Urinary bladder (tissue), 4 donors: Measurements from ENCODE around the gene RAB14. TPM values are rescaled to one million over a fixed set of nuclear protein-coding genes. Genes with fewer than 3 reads are reported as not detected.

Source experiments
- DNase-seq: peaks from one replicate; pipeline ENCODE4 v3.0.0-alpha.2; 2015; ENCODE audit errors: extremely low spot score
- H3K27ac ChIP-seq: one replicate; pipeline ENCODE4 v1.5.1; 2013; ENCODE audit warnings: low read depth, mild to moderate bottlenecking, moderate library complexity
- H3K36me3 ChIP-seq: one replicate; pipeline ENCODE4 v1.6.1; 2013; ENCODE audit warnings: mild to moderate bottlenecking, moderate library complexity; ENCODE audit not compliant: insufficient read depth
- H3K4me1 ChIP-seq: one replicate; pipeline ENCODE4 v1.6.1; 2013; ENCODE audit warnings: mild to moderate bottlenecking, moderate library complexity; ENCODE audit not compliant: insufficient read depth
- H3K4me3 ChIP-seq: one replicate; pipeline ENCODE4 v1.5.1; 2013; ENCODE audit warnings: low read depth, low read length
- WGBS: extraction: QIAGEN DNeasy Blood & Tissue Kit; methylation state at CpG from one replicate; pipeline ENCODE4 v1.1.7; 2013; 5-methylcytosine and 5-hydroxymethylcytosine counted together
- polyA plus RNA-seq: library from polyadenylated mRNA; stranded (reverse); fragments of 200-250 nt; gene quantifications from one replicate; pipeline ENCODE4 v1.2.3, GENCODE V29; 2013
- total RNA-seq: library from RNA; depleted of rRNA; stranded (reverse); fragments of >200 nt; gene quantifications from one replicate; pipeline ENCODE4 v1.2.3, GENCODE V29; 2014
- donor health status: healthy with polysubstance abuse.
- donor health status: healthy.

Gene RAB14
- total and polyA plus RNA-seq, 2 donors = 37.0 to 57.4 TPM

DNA sequence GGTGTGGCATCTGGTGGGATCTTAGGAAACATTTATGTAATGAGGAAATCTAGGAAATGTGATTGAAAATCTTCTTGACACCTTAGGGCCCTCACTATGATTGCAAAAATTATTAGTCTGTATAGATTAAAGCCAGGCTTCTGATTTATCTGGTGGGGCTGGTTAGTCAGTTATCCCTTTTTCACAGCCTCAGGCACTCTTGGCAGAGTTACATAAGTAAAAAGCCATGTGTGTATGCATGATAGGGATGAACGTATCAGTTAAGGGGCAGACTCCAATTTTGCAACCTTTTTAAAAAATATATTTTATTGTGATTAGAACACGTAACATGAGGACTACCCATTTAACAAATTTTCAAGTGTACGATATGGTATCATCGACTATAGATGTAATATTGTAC is 30.6 kb upstream of the RAB14 start:
- H3K36me3 ChIP-seq = no peaks in the 10 kb centered on the region
- no peaks in the 10 kb centered on the region for H3K4me1 ChIP-seq
- DNase-seq = no peak
- H3K27ac ChIP-seq = no peak overlapping the region
- 96% methylated on average over 4 of the region's 4 CpGs for WGBS
- no peak overlapping the region for H3K4me3 ChIP-seq

GRCh38 chr9:121230256-121230655 is 28.6 kb upstream of the RAB14 start:
- Histone ChIP-seq H3K4me3 (no peak overlapping the region), H3K4me1 (no peaks in the 10 kb centered on the region), H3K36me3 (no peaks in the 10 kb centered on the region), H3K27ac (no peak overlapping the region)
- no peak for DNase-seq
- WGBS = 85% methylated on average over 5 of the region's 5 CpGs

GRCh38 chr9:121227862-121228261 is 26.2 kb upstream of the RAB14 start:
- whole genome bisulfite sequencing = 67% methylated on average over 4 of the region's 4 CpGs
- Histone ChIP-seq H3K4me1 (no peaks in the 10 kb centered on the region), H3K27ac (no peak overlapping the region), H3K36me3 (no peaks in the 10 kb centered on the region), H3K4me3 (no peak overlapping the region)
- DNase-seq = no peak

- 73% methylated on average over 2 of the region's 2 CpGs for WGBS
- no peaks in the 10 kb centered on the region for H3K4me1 ChIP-seq
- no peak for DNase-seq
- no peak overlapping the region for H3K4me3 ChIP-seq
- H3K27ac ChIP-seq = no peak overlapping the region
- no peaks in the 10 kb centered on the region for H3K36me3 ChIP-seq
These were observed 24.5 kb upstream of the RAB14 start for GRCh38 chr9:121226175-121226574.

DNA sequence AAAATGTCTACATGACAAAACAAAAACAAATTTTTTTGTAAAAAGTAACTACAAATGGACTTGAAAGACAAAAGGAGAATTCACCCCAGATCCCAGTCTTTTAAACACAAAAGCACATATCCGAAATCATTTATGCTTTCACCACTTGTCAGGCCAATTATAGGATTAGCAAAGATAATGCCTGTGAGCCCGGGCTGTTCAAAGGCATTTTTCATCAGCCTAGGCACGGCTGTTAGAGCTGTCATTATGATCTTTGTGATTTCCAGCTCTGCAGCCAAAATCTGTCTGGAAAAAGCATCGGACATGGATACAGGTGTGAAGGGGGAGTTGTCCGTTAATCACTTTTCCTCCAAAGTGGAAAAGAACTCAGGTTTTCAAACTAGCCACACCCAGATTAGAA is 23.6 kb upstream of the RAB14 start:
- WGBS = 69% methylated on average over 5 of the region's 5 CpGs
- DNase-seq = no peak
- Histone ChIP-seq H3K36me3 (no peaks in the 10 kb centered on the region), H3K4me3 (no peak overlapping the region), H3K27ac (no peak overlapping the region), H3K4me1 (no peaks in the 10 kb centered on the region)

DNA sequence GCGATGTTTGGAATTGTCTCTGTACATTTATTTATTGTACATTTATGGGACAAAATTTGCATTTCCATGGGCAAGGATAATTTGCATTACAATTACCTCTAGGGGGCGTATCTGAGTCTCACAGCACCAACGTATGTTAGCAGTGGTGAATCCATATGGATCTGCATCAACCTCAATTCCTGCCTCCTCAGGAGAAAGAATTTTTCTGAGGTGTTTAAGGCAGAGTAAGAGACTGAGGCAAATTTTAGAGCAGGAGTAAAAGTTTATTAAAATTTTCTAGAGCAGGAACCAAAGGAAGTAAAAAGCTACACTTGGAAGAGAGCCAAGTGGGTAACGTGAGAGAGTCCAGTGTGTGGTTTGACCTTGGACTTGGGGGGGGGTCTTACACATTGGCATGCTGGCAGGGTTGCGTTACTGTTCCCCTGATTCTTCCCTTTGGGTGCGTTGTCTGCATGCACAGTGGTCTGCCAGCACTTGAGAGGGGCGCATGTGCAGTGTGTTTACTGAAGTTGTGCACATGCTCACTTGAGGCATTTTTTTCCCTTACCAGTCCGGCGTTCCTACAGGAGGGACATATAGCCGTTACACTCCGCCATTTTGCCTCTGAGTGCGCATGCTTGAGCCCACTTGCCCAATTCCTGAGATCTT is 21.0 kb upstream of the RAB14 start:
- Histone ChIP-seq H3K27ac (no peak overlapping the region), H3K4me3 (no peak overlapping the region), H3K36me3 (no peaks in the 10 kb centered on the region), H3K4me1 (no peaks in the 10 kb centered on the region)
- WGBS = 66% methylated on average over 12 of the region's 12 CpGs
- no peak for DNase-seq

DNA sequence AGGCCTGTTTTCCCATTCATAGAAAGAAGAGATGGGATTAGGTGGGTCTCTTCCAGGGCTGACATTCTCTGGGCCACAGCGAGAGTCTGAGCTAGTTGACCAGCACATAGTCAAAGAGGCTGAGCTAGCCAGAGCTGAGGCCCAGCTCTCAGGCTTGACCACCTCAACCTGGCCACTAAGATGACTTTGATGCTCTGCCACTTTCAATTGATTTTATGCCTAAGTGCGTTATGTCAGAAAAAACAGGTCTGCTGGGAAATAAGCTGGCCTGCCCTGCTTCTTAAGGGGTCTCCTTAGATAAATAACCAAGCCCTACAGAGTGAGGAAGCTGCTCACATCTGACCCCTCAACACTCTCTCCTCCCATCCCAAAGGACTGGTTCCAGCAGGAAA is 20.0 kb upstream of the RAB14 start:
- no peaks in the 10 kb centered on the region for H3K36me3 ChIP-seq
- no peaks in the 10 kb centered on the region for H3K4me1 ChIP-seq
- no peak overlapping the region for H3K27ac ChIP-seq
- 96% methylated on average over 2 of the region's 2 CpGs for WGBS
- no peak for DNase-seq
- no peak overlapping the region for H3K4me3 ChIP-seq

GRCh38 chr9:121220996-121221663 is 19.5 kb upstream of the RAB14 start:
- H3K36me3 ChIP-seq = no peaks in the 10 kb centered on the region
- WGBS = 73% methylated on average over 13 of the region's 13 CpGs
- no peak overlapping the region for H3K27ac ChIP-seq
- no peak for DNase-seq
- H3K4me1 ChIP-seq = no peaks in the 10 kb centered on the region
- no peak overlapping the region for H3K4me3 ChIP-seq

DNA sequence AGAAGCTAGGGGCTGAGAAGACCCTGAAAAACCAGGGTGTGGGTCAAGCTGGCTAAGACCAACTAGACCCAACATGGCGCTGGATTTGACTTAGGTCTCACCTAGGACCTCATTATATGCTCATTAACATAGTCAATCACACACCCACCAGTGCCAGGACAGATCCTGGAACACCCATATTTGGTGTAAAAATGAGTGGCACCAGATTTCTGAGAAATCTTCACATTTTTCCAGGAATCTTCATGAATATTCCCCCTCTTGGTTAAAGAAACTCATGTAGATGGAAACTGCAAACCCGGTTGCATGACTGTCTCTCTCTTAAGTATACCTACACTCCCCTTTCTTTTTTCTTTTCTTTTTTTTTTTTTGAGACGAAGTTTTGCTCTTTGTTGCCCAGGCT is 17.9 kb upstream of the RAB14 start:
- H3K27ac ChIP-seq = no peak overlapping the region
- H3K4me1 ChIP-seq = no peaks in the 10 kb centered on the region
- H3K36me3 ChIP-seq = no peaks in the 10 kb centered on the region
- WGBS = 95% methylated on average over 3 of the region's 3 CpGs
- no peak for DNase-seq
- H3K4me3 ChIP-seq = no peak overlapping the region

- H3K27ac ChIP-seq = no peak overlapping the region
- no peaks in the 10 kb centered on the region for H3K4me1 ChIP-seq
- no peak for DNase-seq
- WGBS = 96% methylated on average over 8 of the region's 8 CpGs
- no peaks in the 10 kb centered on the region for H3K36me3 ChIP-seq
- H3K4me3 ChIP-seq = no peak overlapping the region
These were observed 16.8 kb upstream of the RAB14 start for GRCh38 chr9:121218357-121219027.

- Histone ChIP-seq H3K4me1 (no peaks in the 10 kb centered on the region), H3K4me3 (no peak overlapping the region), H3K27ac (no peak overlapping the region), H3K36me3 (no peaks in the 10 kb centered on the region)
- no peak for DNase-seq
- WGBS = 96% methylated on average over 4 of the region's 4 CpGs
These were observed 16.1 kb upstream of the RAB14 start for GRCh38 chr9:121217609-121218292.

- Histone ChIP-seq H3K27ac (no peak overlapping the region), H3K36me3 (no peaks in the 10 kb centered on the region), H3K4me3 (no peak overlapping the region), H3K4me1 (no peaks in the 10 kb centered on the region)
- no peak for DNase-seq
- WGBS = 91% methylated on average over 3 of the region's 3 CpGs
These were observed 14.7 kb upstream of the RAB14 start for GRCh38 chr9:121216271-121216805.

- H3K4me3 ChIP-seq = no peak overlapping the region
- DNase-seq = no peak
- H3K4me1 ChIP-seq = no peaks in the 10 kb centered on the region
- 77% methylated on average over 2 of the region's 2 CpGs for WGBS
- H3K27ac ChIP-seq = no peak overlapping the region
- H3K36me3 ChIP-seq = no peaks in the 10 kb centered on the region
These were observed 12.3 kb upstream of the RAB14 start for GRCh38 chr9:121214005-121214404.
